MM.1S (cell line): ENCODE data around the gene PAQR7.

Experiments
- EZH2 ChIP-seq: fragments of 300-600 bp; sonication (generic); optimal IDR thresholded peaks from 2 replicates; pipeline ENCODE3; 2017; ENCODE audit warnings: low read depth, mild to moderate bottlenecking, antibody characterized with exemption, low read length, mixed read lengths
- TF ChIP-seq, protein P1 (sequence below): fragments of 300-600 bp; sonication (generic); IDR thresholded peaks from 2 replicates; pipeline ENCODE4 v1.5.1; 2016; ENCODE audit warnings: antibody characterized with exemption, low read length, mixed read lengths

DNA sequence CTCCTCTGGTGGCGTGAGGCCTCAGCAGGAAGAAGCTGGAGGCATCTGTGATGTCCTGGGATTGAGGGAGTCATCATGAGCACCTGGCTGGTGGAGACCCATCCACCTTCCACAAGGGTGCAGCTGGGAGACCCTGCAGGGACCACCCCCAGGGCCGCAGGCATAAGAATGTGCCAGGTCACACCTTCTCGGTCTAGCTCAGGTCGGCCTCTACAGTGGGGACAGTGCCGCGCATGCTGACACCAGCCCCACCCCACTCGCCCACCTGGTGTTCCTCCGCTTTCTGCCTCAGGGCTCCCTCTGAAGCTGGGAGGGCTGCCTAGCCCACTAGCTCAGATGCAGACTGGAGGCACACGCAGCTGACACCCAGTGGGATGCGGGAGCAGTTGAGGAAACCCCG, 5.8 kb upstream of the PAQR7 start:
- TF ChIP-seq, protein P1, sequence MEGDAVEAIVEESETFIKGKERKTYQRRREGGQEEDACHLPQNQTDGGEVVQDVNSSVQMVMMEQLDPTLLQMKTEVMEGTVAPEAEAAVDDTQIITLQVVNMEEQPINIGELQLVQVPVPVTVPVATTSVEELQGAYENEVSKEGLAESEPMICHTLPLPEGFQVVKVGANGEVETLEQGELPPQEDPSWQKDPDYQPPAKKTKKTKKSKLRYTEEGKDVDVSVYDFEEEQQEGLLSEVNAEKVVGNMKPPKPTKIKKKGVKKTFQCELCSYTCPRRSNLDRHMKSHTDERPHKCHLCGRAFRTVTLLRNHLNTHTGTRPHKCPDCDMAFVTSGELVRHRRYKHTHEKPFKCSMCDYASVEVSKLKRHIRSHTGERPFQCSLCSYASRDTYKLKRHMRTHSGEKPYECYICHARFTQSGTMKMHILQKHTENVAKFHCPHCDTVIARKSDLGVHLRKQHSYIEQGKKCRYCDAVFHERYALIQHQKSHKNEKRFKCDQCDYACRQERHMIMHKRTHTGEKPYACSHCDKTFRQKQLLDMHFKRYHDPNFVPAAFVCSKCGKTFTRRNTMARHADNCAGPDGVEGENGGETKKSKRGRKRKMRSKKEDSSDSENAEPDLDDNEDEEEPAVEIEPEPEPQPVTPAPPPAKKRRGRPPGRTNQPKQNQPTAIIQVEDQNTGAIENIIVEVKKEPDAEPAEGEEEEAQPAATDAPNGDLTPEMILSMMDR: no peak
- TF ChIP-seq EZH2: no peak
